Panc1 (cell line): Measurements from ENCODE around the gene B9D1. TPM values are rescaled to one million over a fixed set of nuclear protein-coding genes. Genes with fewer than 3 reads are reported as not detected.

ENCODE experiments used
- ATAC-seq: fragments of 200-7000 bp; cut with Tn5 transposase; 2 replicates; pipeline ENCODE4 v1.9.1; 2020; ENCODE audit warnings: mild to moderate bottlenecking, moderate library complexity
- BruUV-seq: library from RNA; stranded (reverse); fragments of 400-500 nt; replicated peaks from 2 replicates; lab custom pipeline; 2021; lab: Mats Ljungman, UMichigan
- CTCF ChIA-PET: fragments of 300-600 bp; sonication (Branson Sonifier 250); formaldehyde crosslinking; loops from one replicate; lab custom pipeline; 2022; ENCODE audit warnings: antibody characterized with exemption; lab: Charles Lee
- POLR2A ChIA-PET: fragments of 300-600 bp; sonication (Branson Sonifier 250); formaldehyde crosslinking; loops from one replicate; lab custom pipeline; 2022; ENCODE audit warnings: antibody characterized with exemption; lab: Charles Lee
- DNase-seq: peaks from one replicate; pipeline ENCODE4 v3.0.0-alpha.2; 2010; ENCODE audit warnings: low read depth, low spot score
- H3K27ac ChIP-seq: 2 replicates; pipeline ENCODE4 v1.5.1; 2011; ENCODE audit warnings: mild to moderate bottlenecking, low read length, inconsistent platforms
- H3K27me3 ChIP-seq: fragments of 200-500 bp; sonication (Bioruptor generic); 2 replicates; pipeline ENCODE4 v1.6.0; 2014; ENCODE audit warnings: low read length, inconsistent platforms; ENCODE audit not compliant: control insufficient read depth, insufficient read depth
- H3K36me3 ChIP-seq: fragments of 200-500 bp; sonication (Bioruptor generic); 2 replicates; pipeline ENCODE4 v1.5.1; 2014; ENCODE audit warnings: inconsistent platforms, mild to moderate bottlenecking, low read length, moderate library complexity; ENCODE audit not compliant: control insufficient read depth, insufficient read depth
- H3K4me1 ChIP-seq: 2 replicates; pipeline ENCODE4 v1.5.1; 2011; ENCODE audit warnings: inconsistent platforms, mild to moderate bottlenecking, low read length, moderate library complexity; ENCODE audit not compliant: control insufficient read depth, insufficient read depth
- H3K4me3 ChIP-seq, 2 experiments: 2 replicates each; pipeline ENCODE4 v1.5.1; 2011 to 2012; ENCODE audit warnings: low read depth in 2 of 2, low read length in 2 of 2, mild to moderate bottlenecking in 2 of 2, inconsistent platforms in 1 of 2, moderate library complexity in 1 of 2
- H3K9me3 ChIP-seq: fragments of 200-500 bp; sonication (Bioruptor generic); 2 replicates; pipeline ENCODE4 v1.5.1; 2014; ENCODE audit warnings: low read depth, mild to moderate bottlenecking, inconsistent platforms, low read length, moderate library complexity; ENCODE audit not compliant: control insufficient read depth, insufficient read depth
- POLR2AphosphoS5 ChIP-seq: IDR thresholded peaks from 2 replicates; pipeline ENCODE4 v1.6.1; 2012; ENCODE audit warnings: mild to moderate bottlenecking, low read depth, low read length, moderate library complexity
- REST ChIP-seq, 2 experiments: IDR thresholded peaks; 2 replicates each; pipeline ENCODE4 v1.6.1; 2011 to 2012; ENCODE audit warnings: low read depth in 2 of 2, control low read depth in 1 of 2, low read length in 1 of 2, mild to moderate bottlenecking in 1 of 2, moderate library complexity in 1 of 2; ENCODE audit not compliant: insufficient read depth in 1 of 2
- SIN3A ChIP-seq: IDR thresholded peaks from 2 replicates; pipeline ENCODE4 v1.6.1; 2012; ENCODE audit warnings: low read depth, mild to moderate bottlenecking, low read length, moderate library complexity, borderline replicate concordance; ENCODE audit not compliant: insufficient read depth
- TCF7L2 ChIP-seq: IDR thresholded peaks from 2 replicates; pipeline ENCODE4 v1.6.1; 2011; ENCODE audit warnings: mild to moderate bottlenecking, low read depth, low read length, inconsistent platforms
- in situ Hi-C: cut with HindIII; loops from 2 replicates; pipeline ENCODE4 v1.10.0; 2016; ENCODE audit warnings: low sequenced_read_pairs, low pct_unique_long_range_greater_than_20kb
- intact Hi-C: fragments of 100-400 bp; cut with micrococcal nuclease; formaldehyde crosslinking; loops from one replicate; pipeline ENCODE4 v1.10.0; 2022; ENCODE audit not compliant: unreplicated experiment
- total RNA-seq: library from RNA; stranded (reverse); gene quantifications from one replicate; pipeline ENCODE4 v1.2.1, GENCODE V29; 2021; ENCODE audit not compliant: unreplicated experiment
- TF ChIP-seq, protein P1 (sequence below): fragments of 450-650 bp; IDR thresholded peaks from 2 replicates; pipeline ENCODE4 v1.5.1; 2017; ENCODE audit warnings: mild to moderate bottlenecking

The B9D1 gene
- total RNA-seq, 1 experiment from 2014 or later: 19.1 TPM

DNA sequence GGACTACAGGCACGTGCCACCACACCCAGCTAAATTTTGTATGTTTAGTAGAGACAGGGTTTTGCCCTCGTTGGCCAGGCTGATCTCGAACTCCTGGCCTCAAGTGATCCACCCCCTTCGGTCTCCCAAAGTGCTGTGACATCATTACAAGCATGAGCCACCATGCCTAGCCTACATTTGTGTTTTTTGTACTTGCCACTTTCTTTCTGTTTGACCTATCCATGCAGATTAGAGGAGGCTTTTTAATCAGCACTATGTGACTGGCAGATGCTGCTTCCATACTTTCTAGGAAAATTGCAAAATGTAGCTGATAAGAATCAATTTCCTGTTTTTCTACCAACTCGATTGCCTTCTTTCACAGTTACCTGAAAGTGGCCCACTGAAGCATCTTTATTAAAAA lies 57.3 kb downstream of the B9D1 start:
- Histone ChIP-seq H3K9me3 (no peaks in the 10 kb centered on the region), H3K27me3 (no peaks in the 10 kb centered on the region), H3K4me1 (no peaks in the 10 kb centered on the region), H3K36me3 (no peaks in the 10 kb centered on the region), H3K27ac (no peak overlapping the region), H3K4me3 (no peak overlapping the region)
- TF ChIP-seq TCF7L2 (no peak), REST (IDR thresholded peaks at IDR 0.05; ENCODE audit: insufficient read depth in 1 of 2, low read depth in 2 of 2, low read length in 1 of 2) (no peak), POLR2AphosphoS5 (no peak), SIN3A (no peak)
- TF ChIP-seq, protein P1, sequence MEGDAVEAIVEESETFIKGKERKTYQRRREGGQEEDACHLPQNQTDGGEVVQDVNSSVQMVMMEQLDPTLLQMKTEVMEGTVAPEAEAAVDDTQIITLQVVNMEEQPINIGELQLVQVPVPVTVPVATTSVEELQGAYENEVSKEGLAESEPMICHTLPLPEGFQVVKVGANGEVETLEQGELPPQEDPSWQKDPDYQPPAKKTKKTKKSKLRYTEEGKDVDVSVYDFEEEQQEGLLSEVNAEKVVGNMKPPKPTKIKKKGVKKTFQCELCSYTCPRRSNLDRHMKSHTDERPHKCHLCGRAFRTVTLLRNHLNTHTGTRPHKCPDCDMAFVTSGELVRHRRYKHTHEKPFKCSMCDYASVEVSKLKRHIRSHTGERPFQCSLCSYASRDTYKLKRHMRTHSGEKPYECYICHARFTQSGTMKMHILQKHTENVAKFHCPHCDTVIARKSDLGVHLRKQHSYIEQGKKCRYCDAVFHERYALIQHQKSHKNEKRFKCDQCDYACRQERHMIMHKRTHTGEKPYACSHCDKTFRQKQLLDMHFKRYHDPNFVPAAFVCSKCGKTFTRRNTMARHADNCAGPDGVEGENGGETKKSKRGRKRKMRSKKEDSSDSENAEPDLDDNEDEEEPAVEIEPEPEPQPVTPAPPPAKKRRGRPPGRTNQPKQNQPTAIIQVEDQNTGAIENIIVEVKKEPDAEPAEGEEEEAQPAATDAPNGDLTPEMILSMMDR: no peak
- no peak for ATAC-seq
- intact Hi-C loops: no loop called here
- in situ Hi-C loops: no loop called here
- DNase-seq: no peak
- ChIA-PET CTCF (no interaction called here), POLR2A (no interaction called here)
- no TSS peak for BruUV-seq

DNA sequence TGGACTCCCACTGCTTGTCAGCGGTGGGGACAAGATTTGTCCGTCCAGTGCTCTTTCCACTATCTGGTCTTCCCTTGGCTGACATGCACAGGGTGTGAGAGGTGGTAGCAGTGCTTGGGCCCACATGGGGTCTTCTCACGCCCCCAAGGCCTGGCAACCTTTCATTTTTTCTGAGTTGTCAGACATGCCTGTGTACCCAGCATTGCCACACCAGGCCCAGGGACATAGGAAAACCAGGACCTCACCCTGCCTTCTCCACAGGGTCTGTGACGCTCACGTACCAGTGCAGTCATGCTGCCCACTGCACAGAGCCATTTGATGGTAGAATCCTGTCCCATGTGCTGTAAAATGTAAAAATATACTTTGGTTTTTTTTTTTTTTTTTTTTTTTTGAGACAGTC lies 57.8 kb downstream of the B9D1 start:
- in situ Hi-C loops (no loop called here), intact Hi-C loops (no loop called here)
- TF ChIP-seq SIN3A (no peak), POLR2AphosphoS5 (no peak), TCF7L2 (no peak), REST (IDR thresholded peaks at IDR 0.05; ENCODE audit: insufficient read depth in 1 of 2, low read depth in 2 of 2, low read length in 1 of 2) (no peak)
- TF ChIP-seq, protein P1: no peak
- Histone ChIP-seq H3K36me3 (no peaks in the 10 kb centered on the region), H3K27me3 (no peaks in the 10 kb centered on the region), H3K4me3 (no peak overlapping the region), H3K27ac (no peak overlapping the region), H3K9me3 (no peaks in the 10 kb centered on the region), H3K4me1 (no peaks in the 10 kb centered on the region)
- BruUV-seq: no TSS peak
- ATAC-seq (no peak), DNase-seq (no peak)
- POLR2A ChIA-PET: no interaction called here
- CTCF ChIA-PET: no interaction called here
